HG02678 (cell line): ENCODE measurements around the gene PHRF1.
"Not testable (repeated sequence)": the region's sequence is repeated elsewhere in the genome, so short reads cannot be mapped to it uniquely, and the experiment has no call there.

ENCODE experiments used
- ATAC-seq: cut with Tn5 transposase; IDR thresholded peaks from one replicate; pipeline ENCODE4 v1.9.1; 2021; ENCODE audit warnings: mild to moderate bottlenecking, moderate library complexity; ENCODE audit not compliant: unreplicated experiment

The PHRF1 gene

DNA sequence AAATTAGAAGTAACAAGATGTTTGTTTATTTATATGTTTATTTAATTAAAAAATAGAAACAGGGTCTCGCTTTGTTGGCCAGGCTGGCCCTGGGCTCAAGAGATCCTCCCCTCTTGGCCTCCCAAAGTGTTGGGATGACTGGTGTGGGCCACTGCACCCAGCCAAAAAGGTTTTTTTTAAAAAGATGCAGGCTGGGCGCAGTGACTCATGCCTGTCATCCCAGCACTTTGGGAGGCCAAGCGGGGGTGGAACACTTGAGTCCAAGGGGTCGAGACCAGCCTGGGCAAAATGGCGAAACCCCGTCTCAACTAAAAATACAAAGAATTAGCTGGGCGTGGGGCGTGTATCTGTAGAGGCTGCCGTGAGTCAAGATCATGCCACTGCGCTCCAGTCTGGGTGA is 74.2 kb downstream of the PHRF1 start:
- no peak for ATAC-seq

DNA sequence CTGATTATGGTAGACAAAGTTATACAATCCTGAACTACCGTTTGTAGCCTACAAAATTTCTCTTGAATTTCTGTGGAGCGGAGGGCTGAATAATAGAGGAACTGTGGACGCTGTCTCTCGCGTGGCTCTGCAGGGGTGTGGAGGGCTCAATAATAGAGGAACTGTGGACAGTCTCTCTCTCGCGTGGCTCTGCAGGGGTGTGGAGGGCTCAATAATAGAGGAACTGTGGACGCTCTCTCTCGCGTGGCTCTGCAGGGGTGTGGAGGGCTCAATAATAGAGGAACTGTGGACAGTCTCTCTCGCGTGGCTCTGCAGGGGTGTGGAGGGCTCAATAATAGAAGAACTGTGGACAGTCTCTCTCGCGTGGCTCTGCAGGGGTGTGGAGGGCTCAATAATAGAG is 76.9 kb downstream of the PHRF1 start:
- not testable (repeated sequence) for ATAC-seq

DNA sequence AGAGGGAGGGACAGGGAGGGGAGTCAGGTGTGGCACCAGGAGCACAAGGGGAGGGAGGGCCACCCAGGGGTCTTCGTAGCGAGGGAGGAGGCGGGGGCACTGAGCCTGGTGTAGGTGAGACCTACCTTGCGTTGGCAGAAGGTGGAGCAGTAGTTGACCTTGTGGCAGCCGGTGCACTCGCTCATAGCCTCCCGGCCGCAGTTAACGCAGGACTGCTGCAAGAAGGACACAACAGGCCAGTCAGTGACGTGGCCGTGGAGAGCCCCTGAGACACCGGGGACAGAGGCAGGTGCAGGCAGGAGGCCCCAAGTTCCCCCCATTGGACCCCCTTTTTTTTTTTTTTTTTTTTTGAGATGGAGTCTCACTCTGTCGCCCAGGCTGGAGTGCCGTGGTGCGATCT is 77.6 kb downstream of the PHRF1 start:
- no peak for ATAC-seq

DNA sequence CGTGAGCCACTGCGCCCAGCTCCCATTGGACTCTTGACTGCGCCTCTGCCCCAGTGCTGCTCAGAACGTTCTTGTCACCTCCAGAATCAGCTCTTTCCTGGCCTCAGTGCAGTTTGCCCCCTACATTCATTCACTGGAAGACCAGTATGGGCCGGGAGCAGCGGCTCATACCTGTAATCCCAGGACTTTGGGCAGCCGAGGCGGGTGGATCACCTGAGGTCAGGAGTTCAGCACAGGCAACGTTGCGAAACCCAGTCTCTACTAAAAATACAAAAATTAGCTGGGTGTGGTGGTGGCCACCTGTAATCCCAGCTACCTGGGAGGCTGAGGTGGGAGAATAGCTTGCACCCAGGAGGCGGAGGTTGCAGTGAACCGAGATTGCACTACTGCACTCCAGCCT is 78.2 kb downstream of the PHRF1 start:
- ATAC-seq, result not testable (repeated sequence)

DNA sequence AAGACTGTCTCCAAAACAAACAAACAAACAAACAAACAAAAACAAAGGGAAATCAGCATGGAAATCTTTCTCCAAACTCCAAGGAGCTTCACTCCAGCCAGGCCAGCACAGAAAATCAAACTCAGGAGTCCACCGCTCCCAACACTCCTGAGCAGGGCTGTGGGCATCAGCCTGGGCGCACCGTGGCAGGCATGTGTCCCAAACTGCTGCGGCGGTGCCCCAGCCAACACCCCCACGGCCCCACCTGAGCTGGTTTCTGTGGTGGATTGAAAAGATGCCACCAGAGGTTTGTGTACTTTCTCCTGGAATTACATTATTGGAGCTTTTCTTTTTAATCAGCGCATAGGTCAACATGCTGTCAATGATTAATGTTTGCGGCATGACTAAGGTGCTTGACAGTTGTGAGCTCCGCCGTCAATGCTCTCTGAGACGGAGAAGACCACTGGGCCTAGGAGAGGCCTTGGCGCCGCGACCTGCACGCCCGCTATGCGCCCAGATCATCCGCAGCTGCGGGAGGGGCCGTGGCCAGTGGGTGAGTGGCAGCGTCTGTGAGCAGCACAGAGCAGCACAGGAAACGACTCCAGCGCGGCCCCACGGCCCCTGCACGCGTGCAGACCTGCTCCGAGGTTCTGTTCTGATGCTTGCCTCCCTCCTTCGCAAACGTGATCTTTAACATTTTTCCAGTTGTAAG is 78.9 kb downstream of the PHRF1 start:
- no peak for ATAC-seq

DNA sequence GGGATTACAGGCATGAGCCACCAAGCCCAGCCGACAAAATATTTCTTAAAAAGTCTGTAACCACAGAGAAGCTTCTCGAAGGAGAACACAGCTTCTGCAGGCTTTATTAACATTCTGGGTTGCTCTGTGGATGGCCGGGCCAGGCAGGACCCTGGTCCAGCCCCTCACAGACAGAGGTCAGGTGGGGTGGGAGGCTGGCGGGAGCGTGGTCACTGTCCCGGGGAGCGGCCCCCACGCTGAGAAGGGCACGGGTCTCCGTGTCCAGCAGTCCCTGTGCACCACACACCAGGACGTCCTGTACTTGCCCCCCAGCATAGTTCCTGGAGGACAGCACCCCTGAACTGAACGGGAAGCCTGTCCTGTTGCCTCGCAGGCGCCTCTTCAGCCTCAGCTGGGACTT is 80.2 kb downstream of the PHRF1 start:
- ATAC-seq, result no peak

DNA sequence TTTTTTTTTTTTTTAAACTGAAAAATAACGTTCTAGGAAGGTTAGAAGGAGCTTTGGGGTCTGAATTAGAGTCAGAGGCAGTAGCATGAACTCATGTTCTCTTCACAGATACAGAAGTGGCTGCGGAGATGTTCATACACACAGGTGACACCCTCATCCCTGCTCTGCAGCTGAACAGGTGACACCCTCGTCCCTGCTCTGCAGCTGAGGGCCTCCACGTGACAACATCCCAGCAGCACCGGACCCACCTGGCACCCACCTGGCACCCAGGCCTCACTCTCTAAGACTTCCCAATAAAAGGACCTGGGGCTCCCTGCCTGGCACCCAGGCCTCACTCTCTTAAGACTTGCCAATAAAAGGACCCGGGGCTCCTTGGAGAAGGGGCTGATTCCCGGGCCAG is 80.6 kb downstream of the PHRF1 start:
- ATAC-seq, result no peak

DNA sequence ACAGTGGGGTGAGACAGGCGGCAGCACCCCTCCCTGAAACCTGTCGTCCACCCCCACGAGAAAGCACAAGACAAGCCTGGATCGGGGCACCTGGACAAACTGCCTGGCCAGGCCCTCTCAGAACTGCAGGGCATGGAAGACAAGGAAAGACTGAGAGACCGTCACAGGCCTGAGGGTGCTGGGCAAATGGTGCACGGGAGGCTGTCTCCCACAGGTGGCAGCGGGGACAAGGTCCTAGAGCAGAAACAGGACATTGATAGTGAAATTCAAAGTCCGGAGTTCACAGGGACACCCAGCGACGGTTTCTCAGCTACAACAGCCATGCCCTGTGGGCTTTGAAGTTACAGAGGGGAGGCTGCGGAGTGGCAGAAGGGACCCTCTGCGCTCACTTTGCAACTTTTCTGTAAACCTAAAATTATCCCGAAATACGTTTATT is 81.4 kb downstream of the PHRF1 start:
- ATAC-seq, result no peak

DNA sequence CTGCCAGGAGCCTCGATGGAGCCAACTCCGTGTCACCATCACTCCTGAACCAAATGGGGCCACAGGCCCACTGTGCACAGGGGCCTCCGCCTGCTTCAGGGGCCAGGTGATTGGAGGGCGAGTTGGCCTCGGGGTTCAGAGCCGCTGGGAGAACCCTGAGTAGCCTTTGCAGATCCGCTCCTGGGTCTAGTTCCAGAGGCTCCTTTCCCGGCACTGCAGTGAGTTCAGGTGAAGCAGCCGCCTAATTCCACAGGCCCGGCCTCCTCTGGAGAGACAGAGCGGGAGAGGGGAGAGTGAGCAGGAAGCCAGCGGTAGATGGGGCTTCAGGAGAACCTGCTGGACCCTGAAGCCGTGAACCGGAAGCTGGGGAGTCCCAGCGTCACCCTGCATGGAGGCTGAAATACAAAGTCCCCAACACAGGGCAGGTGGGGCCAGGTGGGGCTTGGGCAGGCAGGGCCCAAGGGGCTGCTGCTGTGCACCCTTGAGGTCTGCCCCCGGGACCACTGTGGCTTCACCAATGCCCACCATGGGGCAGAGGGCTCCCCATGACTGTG is 83.3 kb downstream of the PHRF1 start:
- no peak for ATAC-seq

DNA sequence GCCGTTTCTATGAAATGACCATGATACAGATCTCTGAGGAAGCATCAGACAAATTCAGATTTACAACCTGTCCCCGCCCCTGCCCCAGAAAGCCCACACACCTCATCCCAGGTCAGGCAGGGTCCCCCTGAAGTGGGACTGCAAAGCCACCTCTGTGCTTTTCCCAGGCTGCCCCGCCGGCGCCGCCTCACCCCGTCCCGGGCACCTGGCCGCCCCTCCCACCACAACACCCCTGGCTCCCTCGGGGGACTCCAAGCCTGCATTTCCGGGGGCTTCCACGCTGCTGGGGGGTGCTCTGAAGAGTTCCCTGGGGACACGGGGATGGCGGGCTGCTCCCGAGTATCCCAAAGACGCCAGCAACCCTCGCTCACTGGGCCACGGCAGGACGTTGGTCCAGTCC is 84.0 kb downstream of the PHRF1 start:
- ATAC-seq, result no peak

DNA sequence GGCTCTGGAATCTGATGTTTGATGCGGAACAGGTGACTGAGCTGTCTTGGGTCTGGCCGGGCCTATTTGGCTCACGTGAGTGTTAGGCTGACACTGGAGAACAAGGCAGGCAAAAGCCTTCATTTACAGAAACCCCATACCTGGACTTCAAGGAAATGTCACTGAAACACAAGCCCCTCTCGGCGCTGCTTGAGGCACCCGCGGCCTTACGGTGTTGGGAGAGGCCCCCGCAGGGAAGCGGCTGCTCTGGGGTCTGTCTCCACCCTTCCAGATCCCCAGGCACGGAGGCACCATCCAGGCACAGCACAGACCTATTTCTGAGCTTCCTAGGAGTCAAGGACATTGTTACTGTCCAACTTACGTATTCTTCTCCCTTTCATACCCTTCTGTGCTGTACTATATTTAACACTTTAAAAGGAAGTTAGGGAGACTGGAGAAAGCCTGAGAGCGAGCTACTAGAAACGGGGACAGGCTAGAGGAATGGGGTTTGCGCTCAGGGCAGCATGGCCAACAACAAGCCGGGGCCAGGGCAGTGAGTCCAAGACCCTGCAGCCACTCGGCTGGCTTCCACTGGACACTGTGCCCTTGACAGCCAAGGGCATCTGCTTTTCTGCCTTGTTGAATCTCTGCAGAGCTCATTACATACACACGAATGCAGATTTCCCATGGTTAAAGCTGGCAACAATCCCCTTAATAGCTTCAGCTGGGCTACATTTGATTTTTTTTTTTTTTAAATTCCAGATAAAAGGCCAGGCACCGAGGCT is 84.6 kb downstream of the PHRF1 start:
- no peak for ATAC-seq
